OCI-LY7 (cell line): ENCODE measurements around the gene PFKFB4. TPM values are rescaled to one million over a fixed set of nuclear protein-coding genes. Genes with fewer than 3 reads are reported as not detected.

Source experiments
- BruUV-seq: library from RNA; stranded (reverse); fragments of 400-500 nt; replicated peaks from 2 replicates; lab custom pipeline; 2021; lab: Mats Ljungman, UMichigan
- CTCF ChIA-PET: fragments of 300-600 bp; sonication (Branson Sonifier 250); formaldehyde crosslinking; loops from one replicate; lab custom pipeline; 2022; ENCODE audit warnings: antibody characterized with exemption; ENCODE audit not compliant: unreplicated experiment; lab: Charles Lee
- POLR2A ChIA-PET: fragments of 300-600 bp; sonication (Branson Sonifier 250); formaldehyde crosslinking; loops from one replicate; lab custom pipeline; 2022; ENCODE audit warnings: antibody characterized with exemption; lab: Charles Lee
- DNase-seq: peaks from one replicate; pipeline ENCODE4 v3.0.0-alpha.2; 2015; ENCODE audit warnings: low spot score
- H2AFZ ChIP-seq: fragments of 200-600 bp; sonication (generic), shearing (Covaris generic); 2 replicates; pipeline ENCODE4 v1.6.1; 2014; ENCODE audit warnings: mild to moderate bottlenecking, antibody characterized with exemption, low read length, moderate library complexity
- H3K27ac ChIP-seq: fragments of 200-600 bp; sonication (generic); 2 replicates; pipeline ENCODE4 v1.5.1; 2014; ENCODE audit warnings: mixed run types, low read depth, mild to moderate bottlenecking, moderate library complexity, low read length, inconsistent platforms; ENCODE audit not compliant: poor library complexity, severe bottlenecking
- H3K36me3 ChIP-seq: fragments of 200-600 bp; sonication (generic); 2 replicates; pipeline ENCODE4 v1.6.1; 2014; ENCODE audit warnings: mild to moderate bottlenecking, antibody characterized with exemption, low read length, moderate library complexity, mixed read lengths; ENCODE audit not compliant: insufficient read depth
- H3K4me1 ChIP-seq: fragments of 200-600 bp; sonication (generic); 2 replicates; pipeline ENCODE4 v1.5.1; 2014; ENCODE audit warnings: mild to moderate bottlenecking, low read length; ENCODE audit not compliant: insufficient read depth, poor library complexity, severe bottlenecking
- H3K4me2 ChIP-seq: fragments of 200-600 bp; sonication (generic); 2 replicates; pipeline ENCODE4 v1.6.1; 2014; ENCODE audit warnings: mild to moderate bottlenecking, low read length
- H3K4me3 ChIP-seq: fragments of 200-600 bp; sonication (generic); 2 replicates; pipeline ENCODE4 v1.5.1; 2014; ENCODE audit warnings: mild to moderate bottlenecking, low read depth, low read length; ENCODE audit not compliant: poor library complexity, severe bottlenecking
- H3K79me2 ChIP-seq: fragments of 200-600 bp; sonication (generic); 2 replicates; pipeline ENCODE4 v1.6.1; 2016; ENCODE audit warnings: low read depth, mild to moderate bottlenecking, low read length, moderate library complexity, mixed read lengths; ENCODE audit not compliant: insufficient read depth
- H3K9me2 ChIP-seq: fragments of 200-600 bp; sonication (generic); 2 replicates; pipeline ENCODE4 v1.6.1; 2016; ENCODE audit warnings: mild to moderate bottlenecking, low read length, mixed read lengths; ENCODE audit not compliant: insufficient read depth
- H3K9me3 ChIP-seq: fragments of 200-600 bp; sonication (generic); 2 replicates; pipeline ENCODE4 v1.6.1; 2014; ENCODE audit warnings: mild to moderate bottlenecking, mixed run types, low read length, mixed read lengths
- H4K20me1 ChIP-seq: fragments of 200-600 bp; sonication (generic); 2 replicates; pipeline ENCODE4 v1.6.1; 2014; ENCODE audit warnings: mild to moderate bottlenecking, antibody characterized with exemption, low read length, moderate library complexity, mixed read lengths; ENCODE audit not compliant: insufficient read depth
- CTCF ChIP-seq: fragments of 200-600 bp; sonication (generic); conservative IDR thresholded peaks from 2 replicates; pipeline ENCODE4 v1.5.1; 2014; ENCODE audit warnings: mild to moderate bottlenecking, antibody characterized with exemption, low read length, moderate library complexity, mixed read lengths
- EZH2phosphoT487 ChIP-seq: fragments of 200-600 bp; sonication (generic); IDR thresholded peaks from 2 replicates; pipeline ENCODE4 v1.6.1; 2018; ENCODE audit warnings: low read depth, borderline replicate concordance, mild to moderate bottlenecking, mixed run types, antibody characterized with exemption, low read length, moderate library complexity, mixed read lengths
- intact Hi-C: fragments of 100-400 bp; cut with micrococcal nuclease; formaldehyde crosslinking; loops from one replicate; pipeline ENCODE4 v1.10.0; 2022; ENCODE audit not compliant: unreplicated experiment
- total RNA-seq, 2 experiments: library from RNA; depleted of rRNA in 1 of 2; stranded (reverse); fragments of >200 nt in 1 of 2; shearing (Covaris generic) in 1 of 2; gene quantifications; 2 replicates each; pipeline ENCODE4 v1.2.3, GENCODE V29; 2014 to 2022

PFKFB4 gene
- total RNA-seq, 2 experiments from 2014 or later, result 5.0 to 29.0 TPM

- H4K20me1 ChIP-seq, result no peaks in the 10 kb centered on the region
- no peaks in the 10 kb centered on the region for H3K4me1 ChIP-seq
- H3K4me2 ChIP-seq, result no peak overlapping the region
- no peak for TF ChIP-seq EZH2phosphoT487
- no peak overlapping the region for H3K4me3 ChIP-seq
- intact Hi-C loops, result no loop called here
- no peaks in the 10 kb centered on the region for H3K9me3 ChIP-seq
- ChIA-PET CTCF (no interaction called here), POLR2A (no interaction called here)
- no peaks in the 10 kb centered on the region for H3K79me2 ChIP-seq
- no peaks in the 10 kb centered on the region for H3K9me2 ChIP-seq
- H2AFZ ChIP-seq, result no peak overlapping the region
- H3K27ac ChIP-seq, result no peak overlapping the region
- no TSS peak for BruUV-seq
- H3K36me3 ChIP-seq, result no peaks in the 10 kb centered on the region
- no peak for DNase-seq
Observed at GRCh38 chr3:48585411-48585810, 28.8 kb upstream of the PFKFB4 start.

- H3K4me3 ChIP-seq, result no peak overlapping the region
- no peak for DNase-seq
- H3K27ac ChIP-seq, result no peak overlapping the region
- ChIA-PET POLR2A (no interaction called here), CTCF (no interaction called here)
- H3K4me2 ChIP-seq, result no peak overlapping the region
- no peaks in the 10 kb centered on the region for H3K9me3 ChIP-seq
- H3K9me2 ChIP-seq, result no peaks in the 10 kb centered on the region
- intact Hi-C loops, result no loop called here
- no peaks in the 10 kb centered on the region for H3K4me1 ChIP-seq
- no peaks in the 10 kb centered on the region for H4K20me1 ChIP-seq
- no peaks in the 10 kb centered on the region for H3K36me3 ChIP-seq
- BruUV-seq, result no TSS peak
- H2AFZ ChIP-seq, result no peak overlapping the region
- H3K79me2 ChIP-seq, result no peaks in the 10 kb centered on the region
- no peak for TF ChIP-seq CTCF
Observed at GRCh38 chr3:48584836-48585235, 28.2 kb upstream of the PFKFB4 start.

GRCh38 chr3:48581621-48582481 lies 25.2 kb upstream of the PFKFB4 start:
- no peak overlapping the region for H3K4me3 ChIP-seq
- H3K4me1 ChIP-seq, result no peaks in the 10 kb centered on the region
- DNase-seq, result no peak
- no peaks in the 10 kb centered on the region for H3K9me3 ChIP-seq
- H3K4me2 ChIP-seq, result no peak overlapping the region
- CTCF ChIA-PET, result no interaction called here
- POLR2A ChIA-PET, result interaction anchor here (0.6 kb wide), 1 partner anchor 257 kb away, joined by 4 read pairs; no protein-coding TSS in a partner anchor
- intact Hi-C loops, result no loop called here
- H3K9me2 ChIP-seq, result no peaks in the 10 kb centered on the region
- H3K36me3 ChIP-seq, result no peaks in the 10 kb centered on the region
- H3K79me2 ChIP-seq, result no peaks in the 10 kb centered on the region
- BruUV-seq, result no TSS peak
- no peaks in the 10 kb centered on the region for H4K20me1 ChIP-seq
- no peak for TF ChIP-seq CTCF
- no peak for TF ChIP-seq EZH2phosphoT487
- H2AFZ ChIP-seq, result no peak overlapping the region
- H3K27ac ChIP-seq, result no peak overlapping the region
